IPS-NIHi7 (cell line): Measurements from ENCODE around the gene SH3RF2.
A peak's percentile ranks its signal among the peaks of the same experiment; 100 is the strongest.
"Not testable (repeated sequence)": the region's sequence is repeated elsewhere in the genome, so short reads cannot be mapped to it uniquely, and the experiment has no call there.

Source experiments
- DNase-seq: peaks from one replicate; pipeline ENCODE4 v3.0.0; 2012; ENCODE audit warnings: mixed read lengths; ENCODE audit errors: extremely low spot score

SH3RF2 gene

GRCh38 chr5:146079695-146080373 is 143.5 kb downstream of the SH3RF2 start:
- DNase-seq = no peak

- no peak for DNase-seq
Measured at GRCh38 chr5:146081556-146081955, 145.2 kb downstream of the SH3RF2 start.

- DNase-seq = no peak
Measured at GRCh38 chr5:146082798-146083197, 146.4 kb downstream of the SH3RF2 start.

GRCh38 chr5:146084376-146084775 is 148.0 kb downstream of the SH3RF2 start:
- no peak for DNase-seq

- DNase-seq = no peak
Measured at GRCh38 chr5:146088098-146088497, 151.7 kb downstream of the SH3RF2 start.

GRCh38 chr5:146089287-146089686 is 152.9 kb downstream of the SH3RF2 start:
- DNase-seq = no peak

GRCh38 chr5:146091881-146092280 is 155.5 kb downstream of the SH3RF2 start:
- no peak for DNase-seq

GRCh38 chr5:146098047-146098446 is 161.7 kb downstream of the SH3RF2 start:
- DNase-seq = no peak

GRCh38 chr5:146101646-146102045 is 165.3 kb downstream of the SH3RF2 start:
- DNase-seq = peak; percentile 26

- no peak for DNase-seq
Measured at GRCh38 chr5:146103594-146103993, 167.2 kb downstream of the SH3RF2 start.

- no peak for DNase-seq
Measured at GRCh38 chr5:146105477-146105876, 169.1 kb downstream of the SH3RF2 start, which contains the start of gene PLAC8L1. TSS of gene PLAC8L1 (minus strand) at chr5:146105577. CDS start at chr5:146104311, 1,266 bp downstream.

- no peak for DNase-seq
Measured at GRCh38 chr5:146107901-146108300, 171.5 kb downstream of the SH3RF2 start.

GRCh38 chr5:146108870-146109269 is 172.5 kb downstream of the SH3RF2 start:
- not testable (repeated sequence) for DNase-seq

- no peak for DNase-seq
Measured at GRCh38 chr5:146109379-146109778, 173.0 kb downstream of the SH3RF2 start.

- DNase-seq = no peak
Measured at GRCh38 chr5:146111409-146111808, 175.0 kb downstream of the SH3RF2 start.

GRCh38 chr5:146112476-146112875 is 176.1 kb downstream of the SH3RF2 start:
- no peak for DNase-seq
